Esophagus muscularis mucosa (tissue), 4 donors: ENCODE data around the gene METTL9.

Experiments
- EP300 ChIP-seq: sonication (generic); formaldehyde crosslinking; IDR thresholded peaks from one replicate; pipeline ENCODE4 v1.6.1; 2017; ENCODE audit warnings: antibody characterized with exemption
- POLR2A ChIP-seq: fragments of 450-650 bp; IDR thresholded peaks from one replicate; pipeline ENCODE4 v1.6.1; 2017; ENCODE audit warnings: antibody characterized with exemption, moderate library complexity, mild to moderate bottlenecking, low read depth
- POLR2AphosphoS5 ChIP-seq, 2 donors: sonication (generic); formaldehyde crosslinking; IDR thresholded peaks; one replicate each; pipeline ENCODE4 v1.6.1; 2017; ENCODE audit warnings: antibody characterized with exemption in 2 of 2
- TF ChIP-seq, protein P1 (sequence below), 3 experiments: fragments of 200-600 bp in 2 of 3; fragments of 450-650 bp in 1 of 3; sonication (generic) in 2 of 3; IDR thresholded peaks; one replicate each; pipeline ENCODE4 v1.5.1; 2017 to 2019; ENCODE audit warnings: antibody characterized with exemption in 3 of 3, mild to moderate bottlenecking in 2 of 3, moderate library complexity in 1 of 3

DNA sequence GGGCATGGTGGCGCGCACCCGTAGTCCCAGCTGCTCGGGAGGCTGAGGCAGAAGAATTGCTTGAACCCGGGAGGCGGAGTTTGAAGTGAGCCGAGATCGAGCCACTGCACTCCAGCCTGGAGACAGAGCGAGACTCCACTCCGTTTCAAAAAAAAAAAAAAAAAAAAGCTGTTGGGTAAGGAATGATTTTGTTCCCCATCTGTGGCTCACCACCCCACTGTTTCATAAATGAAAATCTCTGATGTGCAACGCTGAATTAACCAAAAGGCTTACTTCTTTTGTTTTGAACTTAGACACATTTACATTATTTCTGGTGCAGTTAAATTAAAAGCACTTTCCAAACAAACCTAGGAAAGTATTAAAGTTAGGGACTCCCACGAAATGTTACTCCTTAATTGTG, 1.2 kb upstream of the METTL9 start:
- TF ChIP-seq, protein P1, sequence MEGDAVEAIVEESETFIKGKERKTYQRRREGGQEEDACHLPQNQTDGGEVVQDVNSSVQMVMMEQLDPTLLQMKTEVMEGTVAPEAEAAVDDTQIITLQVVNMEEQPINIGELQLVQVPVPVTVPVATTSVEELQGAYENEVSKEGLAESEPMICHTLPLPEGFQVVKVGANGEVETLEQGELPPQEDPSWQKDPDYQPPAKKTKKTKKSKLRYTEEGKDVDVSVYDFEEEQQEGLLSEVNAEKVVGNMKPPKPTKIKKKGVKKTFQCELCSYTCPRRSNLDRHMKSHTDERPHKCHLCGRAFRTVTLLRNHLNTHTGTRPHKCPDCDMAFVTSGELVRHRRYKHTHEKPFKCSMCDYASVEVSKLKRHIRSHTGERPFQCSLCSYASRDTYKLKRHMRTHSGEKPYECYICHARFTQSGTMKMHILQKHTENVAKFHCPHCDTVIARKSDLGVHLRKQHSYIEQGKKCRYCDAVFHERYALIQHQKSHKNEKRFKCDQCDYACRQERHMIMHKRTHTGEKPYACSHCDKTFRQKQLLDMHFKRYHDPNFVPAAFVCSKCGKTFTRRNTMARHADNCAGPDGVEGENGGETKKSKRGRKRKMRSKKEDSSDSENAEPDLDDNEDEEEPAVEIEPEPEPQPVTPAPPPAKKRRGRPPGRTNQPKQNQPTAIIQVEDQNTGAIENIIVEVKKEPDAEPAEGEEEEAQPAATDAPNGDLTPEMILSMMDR (IDR thresholded peaks at IDR 0.05), result no peak
- TF ChIP-seq POLR2A, result no peak
- no peak for TF ChIP-seq POLR2AphosphoS5 (IDR thresholded peaks at IDR 0.05)
- TF ChIP-seq EP300, result no peak
